Motor neuron (in vitro differentiated cells): Measurements from ENCODE around the gene IQSEC3. TPM values are rescaled to one million over a fixed set of nuclear protein-coding genes. Genes with fewer than 3 reads are reported as not detected.

Source experiments
- ATAC-seq, 8 experiments: fragments of 200-7000 bp; cut with Tn5 transposase; replicated peaks in 6 of 8; 2 replicates each; pipeline ENCODE4 v1.8.0; 2021; ENCODE audit warnings: mild to moderate bottlenecking in 8 of 8, moderate library complexity in 8 of 8
- H3K27ac ChIP-seq, 2 donors: fragments of 250-450 bp; sonication (Bioruptor Pico); 2 replicates each; pipeline ENCODE4 v1.9.0; 2021; ENCODE audit warnings: antibody characterized with exemption in 2 of 2, mild to moderate bottlenecking in 2 of 2, moderate library complexity in 1 of 2
- H3K4me1 ChIP-seq, 2 donors: fragments of 250-450 bp; sonication (Bioruptor Pico); replicated peaks in 1 of 2; 2 replicates each; pipeline ENCODE4 v1.6.1; 2021; ENCODE audit warnings: antibody characterized with exemption in 2 of 2, mild to moderate bottlenecking in 2 of 2, moderate library complexity in 1 of 2
- H3K4me3 ChIP-seq, 5 donors: fragments of 250-450 bp; sonication (Bioruptor Pico); 2 replicates each; pipeline ENCODE4 v1.9.0; 2021; ENCODE audit warnings: antibody characterized with exemption in 5 of 5, mild to moderate bottlenecking in 5 of 5, moderate library complexity in 4 of 5
- WGBS, 10 experiments: fragments of 450-650 bp; shearing (Covaris generic); methylation state at CpG; one replicate each; pipeline ENCODE4 v1.0.0; 2022; 5-methylcytosine and 5-hydroxymethylcytosine counted together
- in situ Hi-C, 9 experiments: fragments of 400-800 bp; cut with MboI; loops; one replicate each; pipeline ENCODE4 v1.15.0; 2021; ENCODE audit warnings: low sequenced_read_pairs in 9 of 9, low pct_unique_long_range_greater_than_20kb in 2 of 9; ENCODE audit not compliant: unreplicated experiment in 9 of 9
- total RNA-seq, 8 experiments: library from RNA; unstranded; fragments of 300-600 nt; gene quantifications; 2 replicates each; pipeline versions ENCODE4 v1.2.3 to v1.2.4, GENCODE V29; 2022

The IQSEC3 gene
- total RNA-seq, 8 experiments from 2014 or later = 0.09 to 5.6 (median 1.8) TPM

- no peak overlapping the region for H3K4me3 ChIP-seq
- no peak overlapping the region for H3K27ac ChIP-seq
- H3K4me1 ChIP-seq = peaks cover 29 to 32% of the 10 kb centered on the region in 2 donors
- ATAC-seq = peak in 3 of 8 experiments; percentile 60 to 76 (median 72)
- in situ Hi-C loops = no loop called here
- WGBS, 10 experiments = 0 to 41% (median 14%) methylated on average over 1 to 10 of the region's 13 CpGs
These were observed 33.0 kb downstream of the IQSEC3 start for GRCh38 chr12:99605-100004.

- 60 to 75% (median 61%) methylated on average over 2 to 3 of the region's 15 CpGs; no CpG with 5 or more reads in 7 of the 10 experiments for WGBS, 10 experiments
- peaks cover 31 to 32% of the 10 kb centered on the region in 2 donors for H3K4me1 ChIP-seq
- peak in 6 of 8 experiments; percentile 3 to 45 (median 17) for ATAC-seq
- peak overlapping the region; percentile 61 to 79 for H3K27ac ChIP-seq
- no peak overlapping the region for H3K4me3 ChIP-seq
- in situ Hi-C loops = no loop called here
These were observed 35.7 kb downstream of the IQSEC3 start for GRCh38 chr12:101969-102878.

DNA sequence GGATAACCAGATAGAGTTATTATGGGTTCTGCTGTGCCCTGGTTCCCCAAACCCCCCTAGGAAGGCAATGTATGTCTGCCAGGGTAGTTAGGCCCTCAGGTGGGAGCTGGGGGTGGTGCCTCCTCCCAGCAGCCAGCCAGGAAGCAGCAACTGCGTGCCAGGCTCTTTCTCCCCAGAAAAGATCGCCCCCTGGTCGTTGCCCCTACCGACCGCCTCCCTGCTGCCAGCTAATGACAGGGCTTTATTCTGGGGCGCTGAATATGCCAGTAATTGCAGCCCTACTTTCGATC, 36.3 kb downstream of the IQSEC3 start:
- Histone ChIP-seq H3K27ac (peak overlapping the region; percentile 61 to 79), H3K4me1 (peaks cover 31 to 32% of the 10 kb centered on the region in 2 donors), H3K4me3 (peak overlapping the region in 2 of 5 donors; percentile 2 to 11)
- 0 to 83% methylated on average over 1 to 2 of the region's 7 CpGs; no CpG with 5 or more reads in 8 of the 10 experiments for WGBS, 10 experiments
- peak in 1 of 8 experiments; percentile 10 for ATAC-seq
- in situ Hi-C loops = no loop called here

GRCh38 chr12:103169-103981, 36.8 kb downstream of the IQSEC3 start:
- 0% methylated on average over 1 of the region's 19 CpGs; no CpG with 5 or more reads in 9 of the 10 experiments for WGBS, 10 experiments
- Histone ChIP-seq H3K4me1 (peaks cover 31 to 32% of the 10 kb centered on the region in 2 donors), H3K4me3 (peak overlapping the region in 2 of 5 donors; percentile 2 to 19), H3K27ac (peak overlapping the region; percentile 61 to 79)
- peak in 5 of 8 experiments; percentile 75 to 83 (median 77) for ATAC-seq
- in situ Hi-C loops = no loop called here

- no peak overlapping the region for H3K27ac ChIP-seq
- WGBS, 10 experiments = 23 to 95% (median 80%) methylated on average over 1 to 8 of the region's 40 CpGs; no CpG with 5 or more reads in 5 of the 10 experiments
- ATAC-seq = peak in 2 of 8 experiments; percentile 7 to 11
- in situ Hi-C loops = no loop called here
- H3K4me3 ChIP-seq = no peak overlapping the region
- H3K4me1 ChIP-seq = peaks cover 21 to 30% of the 10 kb centered on the region in 2 donors
These were observed 38.0 kb downstream of the IQSEC3 start for GRCh38 chr12:104551-105081.

- in situ Hi-C loops = no loop called here
- Histone ChIP-seq H3K4me1 (peaks cover 27 to 35% of the 10 kb centered on the region in 2 donors), H3K27ac (no peak overlapping the region), H3K4me3 (no peak overlapping the region)
- no peak for ATAC-seq
- WGBS, 10 experiments = 25 to 100% (median 57%) methylated on average over 1 to 3 of the region's 4 CpGs; no CpG with 5 or more reads in 5 of the 10 experiments
These were observed 39.1 kb downstream of the IQSEC3 start for GRCh38 chr12:105696-106095.

GRCh38 chr12:106118-106591, 39.6 kb downstream of the IQSEC3 start:
- ATAC-seq = peak in 3 of 8 experiments; percentile 69 to 88 (median 80)
- no peak overlapping the region for H3K4me3 ChIP-seq
- no peak overlapping the region for H3K27ac ChIP-seq
- in situ Hi-C loops = no loop called here
- WGBS, 10 experiments = 50 to 100% (median 80%) methylated on average over 1 to 5 of the region's 5 CpGs; no CpG with 5 or more reads in 3 of the 10 experiments
- H3K4me1 ChIP-seq = peaks cover 27 to 35% of the 10 kb centered on the region in 2 donors

DNA sequence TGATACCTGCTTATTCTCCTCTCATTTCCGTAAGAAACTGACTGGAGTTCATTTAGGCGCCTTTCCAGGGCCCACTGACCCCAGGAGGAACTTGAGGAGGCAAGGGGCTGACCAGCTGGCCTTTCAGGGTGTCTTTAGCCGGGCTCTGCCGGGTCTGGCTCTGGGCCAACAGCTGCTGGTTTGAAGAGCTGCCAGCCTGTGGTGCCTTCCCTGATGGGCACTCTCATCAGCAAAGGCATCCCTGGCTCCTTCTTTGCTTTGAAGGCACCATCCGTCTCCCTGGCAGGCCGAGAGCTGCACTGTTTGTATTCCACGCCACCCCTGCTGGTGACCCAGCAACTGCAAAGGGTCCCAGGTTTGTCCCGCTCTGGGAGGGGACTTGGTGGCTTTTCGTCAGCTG, 42.0 kb downstream of the IQSEC3 start:
- H3K4me1 ChIP-seq = peaks cover 17 to 24% of the 10 kb centered on the region in 2 donors
- in situ Hi-C loops = no loop called here
- peak in 1 of 8 experiments; percentile 74 for ATAC-seq

DNA sequence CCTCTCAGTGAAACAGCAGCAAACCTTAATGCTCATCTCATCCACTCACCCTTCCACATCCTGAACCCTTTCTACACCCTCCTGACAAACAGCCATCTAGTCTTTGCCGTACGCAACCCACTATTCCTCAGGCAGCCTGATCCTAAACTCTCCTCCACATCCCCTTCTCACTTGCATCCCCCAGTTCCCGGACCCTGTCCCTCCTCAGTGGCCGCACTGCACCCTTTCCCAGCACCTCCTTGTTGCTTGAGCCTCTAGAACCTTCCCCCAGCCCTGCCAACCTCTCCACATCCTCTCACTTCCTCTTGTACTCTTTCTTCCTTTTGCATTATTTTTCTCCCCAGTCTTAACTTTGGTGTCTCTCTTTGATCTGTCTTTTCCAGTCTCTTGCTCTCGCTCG, 42.9 kb downstream of the IQSEC3 start:
- Histone ChIP-seq H3K4me1 (peaks cover 9 to 17% of the 10 kb centered on the region in 2 donors), H3K27ac (no peak overlapping the region), H3K4me3 (no peak overlapping the region)
- 24 to 83% (median 61%) methylated on average over 3 to 6 of the region's 6 CpGs; no CpG with 5 or more reads in 1 of the 10 experiments for WGBS, 10 experiments
- no peak for ATAC-seq
- in situ Hi-C loops = no loop called here

More for the DNA sequence above, 42.0 kb downstream of the IQSEC3 start:
- H3K27ac ChIP-seq = no peak overlapping the region
- no peak overlapping the region for H3K4me3 ChIP-seq
- WGBS, 10 experiments = 31 to 100% (median 77%) methylated on average over 1 to 5 of the region's 9 CpGs; no CpG with 5 or more reads in 3 of the 10 experiments

DNA sequence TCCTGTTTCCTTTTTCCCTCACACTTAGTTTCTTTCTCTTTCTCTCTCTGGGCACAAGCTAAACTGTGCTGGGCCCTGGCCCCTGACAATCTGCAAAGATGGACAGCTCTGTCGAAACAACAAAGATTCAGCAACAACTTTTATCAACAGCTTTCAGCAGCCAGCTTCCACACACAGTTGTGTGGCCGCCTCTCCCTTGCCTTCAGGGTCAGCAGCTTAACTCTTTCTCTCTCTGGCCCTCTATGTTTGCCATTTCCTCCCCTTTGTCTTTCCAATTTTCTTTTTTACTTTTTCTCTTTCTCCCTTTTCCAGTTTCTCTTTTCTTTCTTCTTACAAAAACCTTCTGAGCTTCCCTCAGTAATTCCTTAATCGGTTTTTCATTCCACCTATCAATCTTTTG, 43.3 kb downstream of the IQSEC3 start:
- peaks cover 9 to 16% of the 10 kb centered on the region in 2 donors for H3K4me1 ChIP-seq
- in situ Hi-C loops = no loop called here
- no peak overlapping the region for H3K27ac ChIP-seq
- 3 to 35% (median 21%) methylated on average over 2 to 3 of the region's 3 CpGs for WGBS, 10 experiments
- peak in 1 of 8 experiments; percentile 30 for ATAC-seq
- H3K4me3 ChIP-seq = no peak overlapping the region

DNA sequence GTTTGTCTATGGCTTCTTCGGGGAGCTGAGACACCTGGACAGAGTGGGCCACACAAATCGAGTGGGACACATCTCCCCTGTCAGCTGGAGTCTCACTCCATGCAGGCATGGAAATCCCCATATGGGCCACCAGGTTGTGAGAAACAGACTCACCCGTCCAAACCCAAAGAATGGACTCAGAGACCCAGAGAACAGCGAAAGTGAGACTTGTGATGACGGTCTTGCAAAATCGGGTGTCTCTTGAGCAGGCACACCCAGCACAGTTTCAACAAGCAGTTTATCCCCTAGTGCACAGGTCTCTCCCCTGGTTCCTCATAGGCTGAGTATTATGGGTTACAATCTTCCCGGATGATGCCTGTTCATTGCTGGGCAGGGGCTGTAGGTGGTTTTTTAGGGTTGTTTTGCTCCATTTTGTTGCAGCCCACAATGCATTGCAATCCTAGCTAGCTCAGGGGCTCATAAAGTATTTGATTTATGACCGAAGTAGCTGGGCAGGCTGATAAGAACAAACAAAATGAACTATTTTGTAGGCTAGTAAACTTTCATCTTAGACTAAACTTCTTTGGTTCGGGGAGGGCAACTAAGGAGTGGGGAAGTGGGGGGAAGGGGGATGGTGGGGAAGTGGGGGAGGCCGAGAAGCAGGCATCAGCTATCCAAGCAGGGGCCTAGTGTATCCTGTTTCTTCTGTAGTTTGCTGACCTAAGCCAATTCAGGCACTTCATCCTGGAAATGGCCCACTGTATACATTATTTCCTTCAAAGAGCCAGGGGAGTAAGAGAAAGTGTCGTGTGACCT, 45.3 kb downstream of the IQSEC3 start:
- in situ Hi-C loops = no loop called here
- no peak overlapping the region for H3K27ac ChIP-seq

DNA sequence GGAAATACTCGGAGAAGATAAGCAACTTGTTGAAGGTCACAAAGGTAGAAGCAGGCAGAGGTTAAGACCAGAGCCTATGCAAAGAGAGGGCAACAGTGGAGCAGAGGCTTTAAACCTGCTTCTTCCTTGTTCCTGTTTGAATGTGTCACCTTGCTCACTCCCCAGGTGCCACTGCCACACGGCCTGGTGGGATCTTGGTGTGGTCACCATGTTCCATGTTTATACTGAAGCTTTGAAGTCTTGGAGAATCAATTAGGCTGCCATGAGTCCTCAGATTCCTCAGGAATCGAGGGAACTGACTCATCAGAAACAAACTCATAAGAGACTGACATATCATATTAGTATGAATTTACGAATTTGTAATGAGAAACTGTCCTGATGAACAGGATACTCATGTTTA, 46.8 kb downstream of the IQSEC3 start:
- WGBS, 10 experiments = 17 to 90% (median 50%) methylated on average over 1 to 4 of the region's 4 CpGs; no CpG with 5 or more reads in 4 of the 10 experiments
- no peak for ATAC-seq
- in situ Hi-C loops = no loop called here

More for the DNA sequence above, 45.3 kb downstream of the IQSEC3 start:
- Histone ChIP-seq H3K4me3 (no peak overlapping the region), H3K4me1 (peaks cover 16 to 19% of the 10 kb centered on the region in 2 donors)
- WGBS, 10 experiments = 0 to 100% (median 80%) methylated on average over 1 to 9 of the region's 11 CpGs
- ATAC-seq = no peak

More for the DNA sequence above, 46.8 kb downstream of the IQSEC3 start:
- Histone ChIP-seq H3K27ac (no peak overlapping the region), H3K4me3 (no peak overlapping the region), H3K4me1 (peaks cover 16 to 23% of the 10 kb centered on the region in 2 donors)
